PC-3 (cell line): Measurements from ENCODE around the gene ATM.

Experiments
- CTCF ChIP-seq: fragments of 300-600 bp; sonication (generic); conservative IDR thresholded peaks from 2 replicates; pipeline ENCODE4 v1.5.1; 2017; ENCODE audit warnings: antibody characterized with exemption, low read depth, mild to moderate bottlenecking, low read length
- EZH2 ChIP-seq: fragments of 300-600 bp; sonication (generic); IDR thresholded peaks from one replicate; pipeline ENCODE4 v1.6.1; 2017; ENCODE audit warnings: antibody characterized with exemption, mild to moderate bottlenecking, low read length; ENCODE audit not compliant: unreplicated experiment
- EZH2phosphoT487 ChIP-seq: fragments of 300-600 bp; sonication (generic); IDR thresholded peaks from 2 replicates; pipeline ENCODE4 v1.6.1; 2018; ENCODE audit warnings: mild to moderate bottlenecking, antibody characterized with exemption, low read length, borderline replicate concordance

- TF ChIP-seq CTCF, result no peak
- no peak for TF ChIP-seq EZH2
- TF ChIP-seq EZH2phosphoT487, result no peak
Measured at GRCh38 chr11:108338750-108339149, 115.9 kb downstream of the ATM start.
